Measurements from ENCODE around the gene PRDM4. TPM values are rescaled to one million over a fixed set of nuclear protein-coding genes. Genes with fewer than 3 reads are reported as not detected.
A peak's percentile ranks its signal among the peaks of the same experiment; 100 is the strongest.

PRDM4 gene
- total and polyA plus RNA-seq, 10 donors, result 8.2 to 38.4 (median 28.9) TPM

DNA sequence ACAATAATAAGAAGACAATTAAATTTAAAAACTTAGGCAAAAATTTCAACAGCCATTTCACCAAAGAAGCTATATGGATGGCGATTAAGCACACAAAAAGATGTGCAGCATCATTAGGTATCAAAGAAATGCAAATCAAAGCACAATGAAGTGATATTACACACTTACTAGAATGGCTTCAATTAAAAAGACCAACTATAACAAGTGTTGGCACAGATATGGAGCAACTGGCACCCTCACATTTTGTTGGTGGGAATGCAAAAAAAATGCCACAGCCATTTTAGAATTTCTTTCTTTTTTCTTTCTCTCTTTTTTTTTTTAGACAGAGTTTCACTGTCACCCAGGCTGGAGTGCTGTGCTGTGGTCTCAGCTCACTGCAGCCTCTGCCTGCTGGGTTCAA is 1.9 kb upstream of the PRDM4 start:
- H3K27ac ChIP-seq, result no peak overlapping the region
- H3K36me3 ChIP-seq, result peaks cover 0 to 16% (median under 1%) of the 10 kb centered on the region in 6 donors
- DNase-seq, result no peak
- H3K4me1 ChIP-seq, result peaks cover 16 to 36% (median 31%) of the 10 kb centered on the region in 6 donors
- WGBS, 5 donors, result 90 to 98% (median 94%) methylated on average over 1 of the region's 1 CpG
- H3K9me3 ChIP-seq, result no peaks in the 10 kb centered on the region
- no peak overlapping the region for H3K4me3 ChIP-seq
- intact Hi-C loops (cut with DNase I; ENCODE audit: low total_unique reads), result loop anchor here (5.0 kb wide), 1 partner anchor 124 kb away; no protein-coding TSS in a partner anchor
- TF ChIP-seq POLR2A (IDR thresholded peaks at IDR 0.05), result no peak
- TF ChIP-seq, protein P1, sequence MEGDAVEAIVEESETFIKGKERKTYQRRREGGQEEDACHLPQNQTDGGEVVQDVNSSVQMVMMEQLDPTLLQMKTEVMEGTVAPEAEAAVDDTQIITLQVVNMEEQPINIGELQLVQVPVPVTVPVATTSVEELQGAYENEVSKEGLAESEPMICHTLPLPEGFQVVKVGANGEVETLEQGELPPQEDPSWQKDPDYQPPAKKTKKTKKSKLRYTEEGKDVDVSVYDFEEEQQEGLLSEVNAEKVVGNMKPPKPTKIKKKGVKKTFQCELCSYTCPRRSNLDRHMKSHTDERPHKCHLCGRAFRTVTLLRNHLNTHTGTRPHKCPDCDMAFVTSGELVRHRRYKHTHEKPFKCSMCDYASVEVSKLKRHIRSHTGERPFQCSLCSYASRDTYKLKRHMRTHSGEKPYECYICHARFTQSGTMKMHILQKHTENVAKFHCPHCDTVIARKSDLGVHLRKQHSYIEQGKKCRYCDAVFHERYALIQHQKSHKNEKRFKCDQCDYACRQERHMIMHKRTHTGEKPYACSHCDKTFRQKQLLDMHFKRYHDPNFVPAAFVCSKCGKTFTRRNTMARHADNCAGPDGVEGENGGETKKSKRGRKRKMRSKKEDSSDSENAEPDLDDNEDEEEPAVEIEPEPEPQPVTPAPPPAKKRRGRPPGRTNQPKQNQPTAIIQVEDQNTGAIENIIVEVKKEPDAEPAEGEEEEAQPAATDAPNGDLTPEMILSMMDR (IDR thresholded peaks at IDR 0.05 in 8 of 11, conservative IDR thresholded peaks at IDR 0.05 in 3 of 11), result no peak
- no peak for TF ChIP-seq POLR2AphosphoS5 (IDR thresholded peaks at IDR 0.05)
- H3K27me3 ChIP-seq (replicated peaks in 1 of 7), result no peaks in the 10 kb centered on the region

DNA sequence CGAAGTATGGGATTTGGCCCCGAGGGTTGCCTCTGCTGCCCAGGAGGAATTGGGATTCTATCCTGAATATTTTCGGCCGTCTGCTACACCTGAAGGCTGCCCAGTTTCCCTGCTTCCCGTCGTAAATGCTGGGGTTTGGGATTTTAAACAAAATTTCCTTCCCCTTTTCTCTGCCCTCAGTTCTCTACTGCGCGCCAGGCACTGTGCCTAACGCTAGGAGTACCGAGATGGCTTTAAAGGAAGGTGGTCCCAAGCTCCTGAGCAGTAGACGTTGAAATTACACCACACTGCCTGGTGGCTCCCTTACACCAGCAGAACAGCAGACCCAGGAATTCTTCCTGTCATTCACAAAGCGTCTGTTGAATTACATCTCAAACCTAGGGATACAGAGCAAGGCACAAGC is 566 bp upstream of the PRDM4 start:
- peak; percentile 78 for DNase-seq
- Histone ChIP-seq H3K9me3 (no peaks in the 10 kb centered on the region), H3K4me3 (peak overlapping the region; percentile 56 to 90 (median 84)), H3K36me3 (peaks cover 4 to 29% (median 9%) of the 10 kb centered on the region in 6 donors), H3K27me3 (replicated peaks in 1 of 7) (no peaks in the 10 kb centered on the region), H3K27ac (peak overlapping the region in 6 of 8 donors; percentile 26 to 91 (median 84)), H3K4me1 (peaks cover 16 to 49% (median 39%) of the 10 kb centered on the region in 6 donors)
- WGBS, 5 donors, result 3 to 7% (median 5%) methylated on average over 12 of the region's 12 CpGs
- TF ChIP-seq, protein P1 (IDR thresholded peaks at IDR 0.05 in 8 of 11, conservative IDR thresholded peaks at IDR 0.05 in 3 of 11), result no peak
- TF ChIP-seq POLR2A (IDR thresholded peaks at IDR 0.05) (no peak), POLR2AphosphoS5 (IDR thresholded peaks at IDR 0.05) (no peak)
- intact Hi-C loops (cut with DNase I; ENCODE audit: low total_unique reads), result loop anchor here (5.0 kb wide), 1 partner anchor 126 kb away; no protein-coding TSS in a partner anchor

DNA sequence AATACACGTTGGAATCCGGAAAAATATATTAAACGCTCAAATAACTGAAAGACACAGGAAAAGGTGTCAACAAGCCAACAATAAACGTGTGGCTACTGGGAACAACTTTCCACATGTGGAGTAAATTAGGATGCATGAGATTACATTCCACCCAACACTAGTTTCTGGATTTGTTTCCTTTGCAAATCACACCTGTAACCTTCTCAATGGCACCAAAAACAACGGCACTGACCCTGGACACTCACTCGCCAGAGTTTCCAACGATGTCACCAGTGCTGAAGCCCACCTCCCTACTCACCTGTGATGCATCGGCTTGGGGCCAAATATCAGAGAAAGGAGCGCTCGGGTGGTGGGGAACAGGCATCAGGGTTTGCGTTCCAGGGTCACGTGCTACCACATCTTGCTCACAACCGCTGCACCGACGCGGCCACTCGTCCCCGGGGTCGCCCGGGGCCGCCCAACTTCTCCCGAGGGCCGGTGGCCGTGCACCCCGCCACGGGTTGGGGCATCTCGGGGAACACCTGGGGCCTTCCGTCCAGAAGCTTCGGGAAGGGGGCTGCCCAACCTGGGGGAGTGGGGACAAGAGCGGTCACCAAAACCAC is 629 bp downstream of the PRDM4 start:
- WGBS, 5 donors, result 2 to 8% (median 3%) methylated on average over 10 to 30 of the region's 30 CpGs
- H3K27me3 ChIP-seq (replicated peaks in 1 of 7), result no peaks in the 10 kb centered on the region
- peaks cover 4 to 41% (median 21%) of the 10 kb centered on the region in 6 donors for H3K36me3 ChIP-seq
- peak overlapping the region; percentile 50 to 91 (median 81) for H3K27ac ChIP-seq
- no peak for DNase-seq
- intact Hi-C loops (cut with DNase I; ENCODE audit: low total_unique reads), result loop anchor here (5.0 kb wide), 1 partner anchor 127 kb away; no protein-coding TSS in a partner anchor
- H3K4me1 ChIP-seq, result peaks cover 16 to 50% (median 39%) of the 10 kb centered on the region in 6 donors
- TF ChIP-seq POLR2AphosphoS5 (IDR thresholded peaks at IDR 0.05) (no peak), POLR2A (IDR thresholded peaks at IDR 0.05) (no peak)
- TF ChIP-seq, protein P1 (IDR thresholded peaks at IDR 0.05 in 8 of 11, conservative IDR thresholded peaks at IDR 0.05 in 3 of 11), result no peak
- H3K9me3 ChIP-seq, result no peaks in the 10 kb centered on the region
- peak overlapping the region; percentile 56 to 90 (median 84) for H3K4me3 ChIP-seq

DNA sequence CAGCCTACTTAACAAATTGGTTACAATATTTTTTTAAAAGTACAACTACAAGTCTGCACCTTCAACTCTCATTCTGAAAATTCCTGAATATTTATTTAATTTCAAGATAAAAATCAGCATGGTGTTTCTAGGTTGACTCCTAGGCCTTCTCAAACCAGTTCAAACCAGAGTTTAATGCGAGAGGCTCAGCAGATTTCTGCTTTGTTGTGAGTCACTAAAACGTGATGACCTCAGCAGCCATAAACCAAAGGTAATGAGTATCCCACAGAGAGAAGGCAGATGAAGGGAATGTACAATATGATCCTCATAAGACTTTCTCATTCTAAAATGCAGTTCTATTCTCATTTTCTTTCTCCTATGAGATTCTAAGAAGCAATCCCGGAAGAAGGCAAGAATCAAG is 1.5 kb downstream of the PRDM4 start:
- H3K4me3 ChIP-seq, result peak overlapping the region in 6 of 8 donors; percentile 75 to 90 (median 87)
- intact Hi-C loops (cut with DNase I; ENCODE audit: low total_unique reads), result loop anchor here (10.0 kb wide), 1 partner anchor 75 kb away; the partner anchor contains the start of gene PWP1

More for the DNA sequence above, 1.5 kb downstream of the PRDM4 start:
- Histone ChIP-seq H3K4me1 (peaks cover 16 to 50% (median 39%) of the 10 kb centered on the region in 6 donors), H3K36me3 (peaks cover 4 to 50% (median 30%) of the 10 kb centered on the region in 6 donors), H3K9me3 (no peaks in the 10 kb centered on the region), H3K27me3 (replicated peaks in 1 of 7) (no peaks in the 10 kb centered on the region), H3K27ac (peak overlapping the region in 2 of 8 donors; percentile 86 to 88)
- TF ChIP-seq POLR2AphosphoS5 (IDR thresholded peaks at IDR 0.05), result no peak
- TF ChIP-seq, protein P1 (IDR thresholded peaks at IDR 0.05 in 8 of 11, conservative IDR thresholded peaks at IDR 0.05 in 3 of 11), result no peak
- TF ChIP-seq POLR2A (IDR thresholded peaks at IDR 0.05), result no peak
- WGBS, 5 donors, result 43 to 63% (median 55%) methylated on average over 3 of the region's 3 CpGs
- DNase-seq, result no peak
